Measurements from ENCODE around the gene RPH3AL.

Gene RPH3AL

GRCh38 chr17:310111-311010 is 42.2 kb downstream of the RPH3AL start:
- no peak for TF ChIP-seq ZNF565 (CRISPR knock-in tag; conservative IDR thresholded peaks at IDR 0.05; ENCODE audit: low read depth)
- TF ChIP-seq POU6F1 (CRISPR knock-in tag; IDR thresholded peaks at IDR 0.05; ENCODE audit: borderline replicate concordance, low read depth) = no peak
- TF ChIP-seq BACH2 (CRISPR knock-in tag; IDR thresholded peaks at IDR 0.05; ENCODE audit: borderline replicate concordance) = no peak
- no peak for TF ChIP-seq ZFP30 (CRISPR knock-in tag; IDR thresholded peaks at IDR 0.05)
- no peak for TF ChIP-seq ZFP3 (CRISPR knock-in tag; IDR thresholded peaks at IDR 0.05)
- no peak for TF ChIP-seq ISL1 (CRISPR knock-in tag; IDR thresholded peaks at IDR 0.05)
- no peak for TF ChIP-seq ZNF8 (CRISPR knock-in tag; IDR thresholded peaks at IDR 0.05)
- TF ChIP-seq GLIS3 (CRISPR knock-in tag; IDR thresholded peaks at IDR 0.05) = no peak
- TF ChIP-seq TCF4 (CRISPR knock-in tag; IDR thresholded peaks at IDR 0.05; ENCODE audit: borderline replicate concordance) = no peak
- no peak for TF ChIP-seq OSR1 (CRISPR knock-in tag; IDR thresholded peaks at IDR 0.05)
- no peak for ATAC-seq

- TF ChIP-seq ZNF70 (CRISPR knock-in tag; IDR thresholded peaks at IDR 0.05) (no peak), ARNTL (CRISPR knock-in tag; IDR thresholded peaks at IDR 0.05; ENCODE audit: borderline replicate concordance, low read depth) (no peak), ZFP30 (CRISPR knock-in tag; IDR thresholded peaks at IDR 0.05) (no peak), ZNF8 (CRISPR knock-in tag; IDR thresholded peaks at IDR 0.05) (no peak), GLIS3 (CRISPR knock-in tag; IDR thresholded peaks at IDR 0.05) (no peak)
- peak; percentile 59 for ATAC-seq
Measured at GRCh38 chr17:309361-309888, 43.2 kb downstream of the RPH3AL start.

GRCh38 chr17:307741-308507 is 44.7 kb downstream of the RPH3AL start:
- no peak for ATAC-seq
- TF ChIP-seq RARB (CRISPR knock-in tag; IDR thresholded peaks at IDR 0.05) (no peak), PPARA (CRISPR knock-in tag; IDR thresholded peaks at IDR 0.05; ENCODE audit: borderline replicate concordance) (no peak), CSRNP3 (CRISPR knock-in tag; IDR thresholded peaks at IDR 0.05) (no peak), ZC3H10 (CRISPR knock-in tag; IDR thresholded peaks at IDR 0.05) (no peak)

- ATAC-seq = no peak
- TF ChIP-seq POU6F1 (CRISPR knock-in tag; IDR thresholded peaks at IDR 0.05; ENCODE audit: borderline replicate concordance, low read depth) (no peak), ZNF8 (CRISPR knock-in tag; IDR thresholded peaks at IDR 0.05) (no peak), CREB5 (CRISPR knock-in tag; IDR thresholded peaks at IDR 0.05; ENCODE audit: low read depth) (no peak), ZC3H10 (CRISPR knock-in tag; IDR thresholded peaks at IDR 0.05) (no peak), TOX (CRISPR knock-in tag; IDR thresholded peaks at IDR 0.05; ENCODE audit: borderline replicate concordance) (no peak), TCF4 (CRISPR knock-in tag; IDR thresholded peaks at IDR 0.05; ENCODE audit: borderline replicate concordance) (no peak), PATZ1 (CRISPR knock-in tag; IDR thresholded peaks at IDR 0.05; ENCODE audit: borderline replicate concordance) (no peak), CSDC2 (CRISPR knock-in tag; IDR thresholded peaks at IDR 0.05) (no peak), ESRRG (CRISPR knock-in tag; IDR thresholded peaks at IDR 0.05) (no peak), CSRNP3 (CRISPR knock-in tag; IDR thresholded peaks at IDR 0.05) (no peak), RARB (CRISPR knock-in tag; IDR thresholded peaks at IDR 0.05) (no peak), GLIS3 (CRISPR knock-in tag; IDR thresholded peaks at IDR 0.05) (no peak)
Measured at GRCh38 chr17:307295-307691, 45.3 kb downstream of the RPH3AL start.
